Measurements from ENCODE around the gene TMEM256.

GRCh38 chr17:7427549-7427948 lies 23.7 kb upstream of the TMEM256 start:
- TF ChIP-seq POLR2AphosphoS5 (IDR thresholded peaks at IDR 0.05), result no peak
- no peak for TF ChIP-seq CTCF (IDR thresholded peaks at IDR 0.05)

All from transverse colon (tissue), 4 donors.